ENCODE measurements around the gene MYADM.

MYADM gene

DNA sequence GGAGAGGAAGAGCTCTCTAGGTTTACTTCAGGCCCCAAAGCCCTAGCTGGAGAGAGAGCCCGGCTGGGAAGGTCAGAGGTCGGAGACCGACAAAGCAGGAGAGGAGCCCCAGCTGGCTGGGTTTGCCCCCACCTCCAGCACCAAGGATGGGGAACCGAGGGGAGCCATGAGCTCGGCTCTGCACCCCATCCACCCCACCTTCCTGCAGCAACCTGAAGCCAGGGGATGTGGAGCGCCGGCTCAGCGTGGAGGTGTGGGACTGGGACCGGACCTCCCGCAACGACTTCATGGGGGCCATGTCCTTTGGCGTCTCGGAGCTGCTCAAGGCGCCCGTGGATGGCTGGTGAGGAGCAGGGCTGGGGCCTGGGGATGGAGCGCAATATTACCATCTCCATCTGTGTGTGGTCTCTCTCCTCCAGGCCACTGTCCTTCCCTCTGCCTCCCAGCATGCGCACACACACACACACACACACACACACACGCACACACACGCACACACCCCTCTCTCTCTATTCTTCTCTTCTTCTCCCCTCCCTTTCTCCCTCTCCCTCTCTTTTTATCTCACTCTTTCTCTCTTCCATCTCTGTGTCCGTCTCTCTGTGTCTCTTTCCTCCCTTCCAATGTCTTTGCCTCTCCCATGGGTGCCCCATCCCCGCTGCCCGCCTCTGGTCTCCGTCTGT lies 24.8 kb downstream of the MYADM start:
- no peak for DNase-seq

DNA sequence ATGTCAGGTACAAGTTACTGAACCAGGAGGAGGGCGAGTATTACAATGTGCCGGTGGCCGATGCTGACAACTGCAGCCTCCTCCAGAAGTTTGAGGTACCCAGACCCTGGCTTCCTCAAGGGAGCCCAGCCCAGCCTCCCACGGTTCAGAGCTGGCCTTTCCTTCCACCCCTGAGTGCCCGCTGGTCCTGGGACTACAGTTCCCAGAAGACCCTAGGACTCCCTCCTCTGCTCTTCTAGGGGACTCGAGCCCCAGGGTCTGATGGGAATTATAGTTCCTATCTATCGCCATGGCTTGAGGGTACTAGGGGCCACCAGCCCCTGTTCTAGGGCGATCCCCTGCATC lies 25.3 kb downstream of the MYADM start:
- DNase-seq, result no peak

DNA sequence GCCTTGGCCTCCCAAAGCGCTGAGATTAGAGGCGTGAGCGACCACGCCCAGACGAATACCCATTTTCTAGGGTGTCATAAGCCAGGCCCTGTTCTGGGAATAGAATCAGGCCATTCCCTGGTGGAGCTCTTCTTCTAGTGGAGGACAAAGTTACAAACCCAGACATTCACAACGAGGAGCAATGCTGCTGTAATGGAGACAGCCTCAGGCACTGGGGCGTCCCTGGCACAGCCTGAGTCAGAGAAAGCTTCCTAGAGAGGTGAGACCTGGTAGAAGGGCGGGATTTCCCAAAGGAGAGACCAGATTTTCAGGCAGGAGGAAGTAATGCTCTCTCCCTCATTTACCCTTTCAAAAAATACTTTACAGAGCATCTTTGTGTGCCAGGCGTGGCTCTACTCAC lies 27.0 kb downstream of the MYADM start:
- DNase-seq, result no peak

DNA sequence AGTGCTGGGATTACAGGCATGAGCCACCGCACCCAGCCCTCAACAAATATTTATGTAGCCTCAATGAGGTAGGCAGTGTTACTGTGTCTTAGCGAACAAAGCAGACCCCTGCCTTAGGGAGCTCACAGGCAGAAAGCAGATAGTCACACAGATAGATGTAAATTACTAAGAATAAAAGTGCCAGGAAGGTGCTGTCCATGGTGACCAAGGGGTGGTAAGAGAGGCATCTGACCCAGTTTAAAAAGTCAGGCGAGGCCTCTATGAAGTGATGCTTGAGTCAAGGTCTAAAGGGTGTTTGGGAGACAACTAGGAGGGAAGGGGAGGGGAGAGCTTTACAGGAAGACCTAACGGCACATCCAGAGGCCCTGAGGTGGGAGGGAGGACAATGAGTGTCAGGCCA lies 29.0 kb downstream of the MYADM start:
- DNase-seq, result no peak

DNA sequence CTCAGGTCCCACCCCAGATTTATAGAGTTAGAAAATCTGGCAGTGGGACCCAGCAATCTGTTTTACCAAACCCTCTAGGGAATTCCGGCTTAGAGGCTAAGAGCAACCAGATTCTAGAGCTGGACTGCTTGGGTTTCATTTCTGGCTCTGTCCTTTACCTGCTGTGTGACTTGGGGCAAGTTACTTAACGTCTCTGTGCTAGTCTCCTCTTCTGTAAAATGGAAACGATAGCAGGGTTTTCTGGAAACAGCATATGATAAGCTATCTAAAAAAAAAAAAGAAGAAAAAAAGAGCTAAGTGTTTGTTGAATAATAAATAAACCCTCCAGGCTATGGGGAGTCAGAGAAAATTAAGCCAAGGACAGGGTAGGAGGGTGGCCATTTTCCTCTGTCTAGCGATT lies 29.8 kb downstream of the MYADM start:
- DNase-seq, result no peak

DNA sequence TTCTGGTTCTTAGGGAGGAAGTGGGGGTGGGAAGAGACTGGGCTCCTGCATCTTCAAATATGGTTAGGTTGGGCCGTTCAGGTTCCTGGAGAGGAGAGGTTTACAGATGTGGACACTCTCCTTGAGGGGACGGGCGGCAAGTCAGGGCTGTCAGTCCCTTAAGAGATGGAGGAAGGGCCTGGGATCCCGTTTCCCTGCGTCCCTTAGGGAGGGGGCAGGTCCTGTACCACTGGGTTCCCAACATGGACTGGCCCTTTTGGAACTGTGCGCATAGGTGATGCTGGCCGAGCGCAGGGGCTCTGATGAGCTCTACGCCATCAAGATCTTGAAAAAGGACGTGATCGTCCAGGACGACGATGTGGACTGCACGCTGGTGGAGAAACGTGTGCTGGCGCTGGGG lies 30.5 kb downstream of the MYADM start:
- DNase-seq, result no peak

DNA sequence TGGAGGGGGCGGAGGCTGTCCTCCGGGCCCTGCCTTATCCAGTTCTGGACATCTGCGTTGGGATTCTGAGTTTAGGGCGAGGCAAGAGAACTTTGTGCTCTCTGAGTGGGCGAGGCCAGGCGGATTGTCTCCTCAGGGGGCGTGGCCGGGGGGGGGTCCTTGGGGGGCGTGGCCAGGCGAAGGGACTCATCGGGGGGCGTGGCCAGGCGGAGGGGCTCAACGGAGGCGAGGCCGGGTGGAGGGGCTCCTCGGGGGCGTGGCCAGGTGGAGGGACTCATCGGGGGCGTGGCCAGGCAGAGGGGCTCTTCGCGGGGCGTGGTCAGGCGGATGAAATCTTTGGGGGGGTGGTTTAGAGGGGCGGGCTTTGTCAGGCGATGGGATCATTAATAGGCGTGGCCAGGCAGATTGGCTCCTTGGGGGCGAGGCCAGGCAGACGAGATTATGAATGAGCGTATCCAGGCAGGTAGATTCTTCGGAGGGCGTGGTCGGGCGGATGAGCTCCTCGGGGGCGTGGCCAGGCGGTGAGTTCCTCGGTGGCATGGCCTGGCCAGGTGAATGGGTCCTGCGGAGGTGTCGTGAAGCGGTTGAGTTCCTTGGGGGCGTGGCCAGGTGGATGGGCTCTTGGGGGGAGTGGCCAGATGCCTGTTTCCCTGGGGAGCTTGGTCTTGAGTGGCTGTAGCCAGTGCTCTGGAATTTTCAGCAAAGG lies 31.1 kb downstream of the MYADM start:
- DNase-seq, result no peak

DNA sequence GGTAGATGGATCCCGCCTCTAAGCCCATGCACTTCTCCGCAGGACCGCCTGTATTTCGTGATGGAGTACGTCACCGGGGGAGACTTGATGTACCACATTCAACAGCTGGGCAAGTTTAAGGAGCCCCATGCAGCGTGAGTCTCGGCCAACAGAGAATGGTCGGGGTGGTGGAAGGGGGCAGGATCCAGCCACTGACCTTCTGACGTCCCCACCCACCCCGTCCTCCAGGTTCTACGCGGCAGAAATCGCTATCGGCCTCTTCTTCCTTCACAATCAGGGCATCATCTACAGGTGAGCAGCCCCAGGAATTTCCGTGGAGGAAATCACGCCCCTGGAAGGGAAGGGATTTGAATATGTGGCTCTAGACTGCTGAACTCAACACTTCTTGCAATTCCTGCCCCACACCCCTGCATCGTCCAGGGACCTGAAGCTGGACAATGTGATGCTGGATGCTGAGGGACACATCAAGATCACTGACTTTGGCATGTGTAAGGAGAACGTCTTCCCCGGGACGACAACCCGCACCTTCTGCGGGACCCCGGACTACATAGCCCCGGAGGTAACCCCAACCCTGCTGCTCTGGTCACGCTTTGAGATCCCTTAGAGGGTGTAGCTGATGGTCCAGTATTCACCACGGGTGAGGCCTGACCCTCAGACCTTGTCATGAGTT lies 32.6 kb downstream of the MYADM start:
- no peak for DNase-seq

DNA sequence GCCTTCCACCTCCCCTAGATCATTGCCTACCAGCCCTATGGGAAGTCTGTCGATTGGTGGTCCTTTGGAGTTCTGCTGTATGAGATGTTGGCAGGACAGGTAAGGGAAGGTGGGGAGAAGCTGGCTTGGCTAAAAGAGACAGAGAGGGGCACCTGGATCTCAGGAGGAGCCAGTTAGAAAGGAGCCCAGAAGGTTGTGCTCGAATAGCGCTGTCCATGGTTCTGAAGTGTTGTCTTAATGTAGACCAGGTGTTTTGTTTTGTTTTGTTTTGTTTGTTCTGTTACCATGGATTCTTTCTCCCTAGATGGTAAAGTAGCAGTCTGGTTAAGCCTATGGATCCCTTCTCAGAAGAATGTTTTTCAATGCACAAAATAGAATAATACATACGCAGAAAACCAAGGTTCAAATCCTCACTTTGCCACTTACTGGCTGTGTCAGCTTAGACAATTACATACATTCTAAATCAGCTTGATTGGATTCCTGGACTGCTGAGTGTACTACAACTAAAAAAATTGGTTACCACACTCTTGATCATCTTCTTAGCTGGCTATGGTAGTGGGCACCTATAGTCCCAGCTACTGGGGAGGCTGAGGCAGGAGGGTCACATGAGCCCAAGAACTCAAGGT lies 35.5 kb downstream of the MYADM start:
- no peak for DNase-seq

DNA sequence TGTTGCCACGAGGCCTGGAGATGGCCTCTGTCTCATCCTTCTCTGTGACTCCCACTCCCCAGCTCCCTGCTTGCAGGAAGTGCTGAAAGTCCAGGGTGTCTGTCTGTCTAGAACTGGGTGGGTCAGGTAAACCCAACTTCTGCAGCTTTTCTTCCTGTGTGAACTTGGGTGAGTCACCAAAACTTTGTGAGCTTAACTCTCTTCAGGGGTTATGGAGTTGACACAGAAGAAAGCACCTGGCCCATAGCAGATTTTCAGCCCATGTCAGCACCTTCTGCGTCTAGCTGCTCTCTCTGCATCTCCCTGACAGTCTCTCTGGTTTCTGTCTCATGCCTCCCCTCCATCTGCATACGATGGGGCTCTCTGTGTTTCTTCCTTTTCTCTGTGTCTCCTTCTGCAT lies 37.2 kb downstream of the MYADM start:
- no peak for DNase-seq

DNA sequence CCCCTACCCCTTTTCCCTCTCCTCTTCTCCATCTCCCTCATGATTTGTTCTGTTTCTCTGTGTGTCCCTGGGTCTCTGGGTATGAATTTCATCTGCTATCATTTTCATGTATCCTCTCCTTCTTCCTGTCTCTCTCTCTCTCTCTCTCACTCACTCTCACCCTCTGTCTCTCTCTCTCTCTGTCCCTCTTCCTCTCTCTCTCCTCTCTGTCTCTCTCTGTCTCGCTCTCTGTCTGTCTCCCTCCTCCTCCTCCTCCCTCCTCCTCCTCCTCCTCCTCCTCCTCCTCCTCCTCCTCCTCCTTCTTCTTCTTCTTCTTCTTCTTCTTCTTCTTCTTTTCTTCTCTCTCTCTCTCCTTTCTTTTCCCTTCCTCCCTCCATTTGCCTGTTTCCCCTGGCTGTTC lies 38.1 kb downstream of the MYADM start:
- DNase-seq, result no peak

DNA sequence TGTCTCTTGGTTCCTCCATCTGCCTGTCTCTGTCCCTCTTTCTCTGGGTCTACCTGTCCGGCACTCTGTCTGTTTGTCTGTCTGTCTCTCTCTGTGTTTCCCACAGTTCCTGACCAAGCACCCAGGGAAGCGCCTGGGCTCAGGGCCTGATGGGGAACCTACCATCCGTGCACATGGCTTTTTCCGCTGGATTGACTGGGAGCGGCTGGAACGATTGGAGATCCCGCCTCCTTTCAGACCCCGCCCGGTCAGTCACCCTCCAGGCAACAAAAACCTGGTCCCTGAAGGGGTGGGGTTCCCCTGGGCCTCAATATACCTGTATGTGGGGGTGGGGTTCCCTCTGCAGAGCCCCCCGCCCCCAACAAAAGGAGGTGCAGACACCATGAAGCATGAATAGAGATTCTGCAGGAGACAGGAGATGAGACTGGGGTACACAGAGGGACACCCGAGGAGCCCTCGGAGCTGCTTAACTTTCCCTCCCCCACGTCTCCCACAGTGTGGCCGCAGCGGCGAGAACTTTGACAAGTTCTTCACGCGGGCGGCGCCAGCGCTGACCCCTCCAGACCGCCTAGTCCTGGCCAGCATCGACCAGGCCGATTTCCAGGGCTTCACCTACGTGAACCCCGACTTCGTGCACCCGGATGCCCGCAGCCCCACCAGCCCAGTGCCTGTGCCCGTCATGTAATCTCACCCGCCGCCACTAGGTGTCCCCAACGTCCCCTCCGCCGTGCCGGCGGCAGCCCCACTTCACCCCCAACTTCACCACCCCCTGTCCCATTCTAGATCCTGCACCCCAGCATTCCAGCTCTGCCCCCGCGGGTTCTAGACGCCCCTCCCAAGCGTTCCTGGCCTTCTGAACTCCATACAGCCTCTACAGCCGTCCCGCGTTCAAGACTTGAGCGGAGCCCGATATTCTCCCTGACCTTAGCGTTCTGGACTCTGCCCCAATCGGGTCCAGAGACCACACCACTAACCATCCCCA lies 38.8 kb downstream of the MYADM start:
- DNase-seq, result peak; percentile 34

DNA sequence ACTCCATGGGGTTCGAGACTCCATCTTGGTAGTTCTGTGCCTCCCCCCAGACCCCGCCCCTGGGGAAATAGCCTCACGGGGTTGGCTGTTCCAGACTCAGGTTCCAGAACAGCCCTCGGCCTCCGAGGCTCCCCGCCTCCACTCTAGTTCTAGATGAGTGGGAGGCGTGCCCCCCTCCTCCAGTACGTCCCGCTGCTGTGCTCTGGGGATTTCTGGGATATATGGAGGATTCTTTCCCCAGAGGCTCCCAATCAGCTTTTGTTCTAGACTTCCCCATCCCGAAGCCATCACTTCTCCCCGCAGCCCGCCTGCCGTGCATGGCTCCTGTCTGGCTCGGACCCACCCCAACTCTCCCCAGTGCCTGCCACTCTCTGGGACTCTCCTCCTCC lies 39.5 kb downstream of the MYADM start:
- DNase-seq, result no peak

DNA sequence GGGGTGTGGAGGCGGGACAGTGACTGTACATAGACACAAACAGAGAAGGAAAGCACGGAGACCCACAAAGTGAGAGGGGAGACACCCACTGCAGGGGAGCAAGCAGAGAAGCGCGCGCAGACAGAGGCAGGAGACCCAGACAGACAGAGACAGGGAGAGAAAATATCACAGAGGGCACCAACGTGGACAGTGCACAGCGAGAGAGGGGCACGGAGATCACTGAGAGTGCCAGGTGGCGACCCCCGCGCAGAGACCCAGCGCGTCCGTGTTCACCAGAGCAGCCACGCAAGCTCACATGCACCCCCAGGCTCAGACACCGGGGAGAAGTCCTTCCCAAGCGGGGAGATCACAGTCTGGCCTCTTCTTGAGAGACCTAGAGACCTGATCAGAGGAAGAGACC lies 40.0 kb downstream of the MYADM start:
- DNase-seq, result no peak

DNA sequence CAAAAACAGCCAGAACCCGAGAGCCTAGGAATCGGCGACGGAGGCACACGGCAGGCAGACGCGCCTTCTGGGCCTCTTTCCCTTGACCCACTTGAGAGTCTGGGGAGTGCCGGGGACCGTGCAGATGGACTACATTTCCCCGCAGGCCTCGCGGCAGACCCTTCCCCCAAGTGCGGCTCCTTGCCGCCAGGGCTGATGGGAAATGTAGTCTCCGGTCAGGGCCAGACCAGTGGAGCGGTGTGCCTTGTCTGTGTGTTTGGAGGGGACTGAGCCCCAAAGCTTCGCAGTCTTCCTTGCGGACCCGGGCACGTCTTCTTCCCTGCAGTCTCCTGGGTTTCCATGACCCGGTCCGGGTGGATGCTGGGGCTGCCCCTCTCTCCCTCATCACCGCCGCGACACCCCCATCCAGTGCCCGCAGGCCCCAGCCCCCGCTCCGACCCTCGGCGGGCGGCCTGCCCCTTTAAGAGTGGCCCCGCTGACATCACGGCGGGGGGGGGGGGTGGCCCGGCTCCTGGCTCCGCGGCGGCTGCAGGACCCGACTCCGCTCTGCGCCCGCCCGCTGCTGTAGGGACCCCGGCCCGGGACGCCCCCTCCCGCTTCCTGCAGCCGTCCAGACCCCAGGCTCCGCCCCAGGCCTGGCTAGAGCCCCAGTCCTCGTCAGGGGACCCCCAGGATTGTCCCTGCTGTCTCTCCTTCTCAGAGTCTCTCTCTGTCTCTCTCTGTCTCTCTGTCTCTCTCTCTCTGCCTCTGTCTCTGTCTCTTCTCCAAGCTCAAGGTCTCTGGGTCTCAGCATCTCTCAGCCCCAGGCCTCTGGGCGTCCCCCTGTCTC lies 40.6 kb downstream of the MYADM start:
- DNase-seq, result peak; percentile 17

DNA sequence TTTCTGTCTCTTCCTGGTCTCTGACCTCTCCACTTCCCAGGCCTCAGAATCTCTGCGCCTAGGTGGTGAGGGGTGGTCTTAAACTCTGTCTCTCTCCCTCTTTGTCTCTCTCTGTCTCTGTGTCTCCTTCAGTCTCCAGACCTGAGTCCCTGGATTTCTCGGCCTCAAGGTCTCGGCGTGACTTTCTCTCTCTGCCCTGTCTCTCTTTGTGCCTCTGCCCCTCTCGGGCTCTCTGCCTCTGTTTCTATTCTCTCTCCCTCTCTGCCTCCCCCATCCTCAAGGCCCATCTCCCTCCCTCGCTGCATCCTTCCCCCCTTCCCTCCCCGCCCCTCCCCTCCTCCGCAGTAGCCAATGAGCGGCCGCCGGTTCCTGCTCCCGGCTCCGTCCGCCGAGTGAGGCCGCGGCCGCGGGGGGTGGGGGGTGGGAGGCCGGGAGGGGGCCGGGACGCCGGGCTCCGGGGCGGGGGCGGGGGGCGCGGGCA lies 41.3 kb downstream of the MYADM start, which contains the start of gene CACNG7:
CACNG7 (plus strand) TSS at position 344 of the 481 bp plus-strand sequence. CDS start 3,554 bp downstream, outside the sequence.
- DNase-seq, result no peak

DNA sequence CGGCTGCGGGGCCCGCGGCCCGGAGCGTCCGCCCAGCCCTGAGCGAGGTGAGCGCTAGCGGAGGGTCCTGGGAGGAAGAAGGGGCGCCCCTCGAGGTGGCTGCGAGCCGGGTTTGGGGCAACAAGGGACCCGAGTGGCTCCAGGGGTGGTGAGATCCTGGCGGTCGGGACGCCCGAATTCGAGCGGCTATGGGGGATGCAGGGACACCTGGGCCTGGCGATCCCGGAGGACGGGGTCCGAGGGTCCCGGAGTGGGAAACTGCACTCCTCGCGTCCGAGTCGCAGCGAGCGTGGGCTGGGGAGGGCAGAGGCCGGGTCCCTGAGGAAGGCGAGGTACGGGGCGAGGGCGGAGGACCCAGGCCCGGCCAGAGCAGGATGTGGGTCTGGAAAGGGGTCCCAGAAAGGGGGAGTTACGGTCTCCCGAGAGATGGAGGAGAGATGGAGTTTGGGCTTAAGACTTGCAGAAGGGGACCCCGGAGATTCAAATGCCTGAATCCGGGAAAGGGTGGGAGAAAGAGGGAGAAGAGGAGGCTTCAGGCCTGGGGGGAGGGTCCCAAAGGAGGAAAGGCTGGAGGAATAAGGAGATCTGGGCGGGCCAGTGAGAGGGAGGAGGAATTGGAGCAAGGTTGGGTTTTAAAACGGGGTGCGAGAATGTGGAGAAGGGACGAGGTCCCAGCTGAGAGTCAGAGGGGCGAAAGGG lies 41.9 kb downstream of the MYADM start:
- no peak for DNase-seq

DNA sequence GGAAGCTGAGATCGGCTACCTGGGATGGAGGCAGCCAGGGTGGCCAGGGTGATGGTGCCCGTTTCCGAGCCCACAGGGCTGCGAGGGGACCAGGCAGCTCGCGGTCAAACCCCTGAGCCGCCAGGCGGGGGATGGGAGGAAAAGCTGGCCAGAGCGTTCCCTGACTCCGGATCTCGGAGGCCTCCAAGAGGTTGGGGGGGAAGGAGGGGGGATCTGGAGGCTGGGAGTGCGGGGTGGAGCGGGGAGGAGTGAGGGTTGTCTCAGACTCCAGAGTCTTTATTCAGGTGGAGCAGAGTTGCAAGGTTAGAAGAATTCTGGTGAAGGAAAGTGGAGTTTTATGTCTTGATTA lies 42.5 kb downstream of the MYADM start:
- no peak for DNase-seq

DNA sequence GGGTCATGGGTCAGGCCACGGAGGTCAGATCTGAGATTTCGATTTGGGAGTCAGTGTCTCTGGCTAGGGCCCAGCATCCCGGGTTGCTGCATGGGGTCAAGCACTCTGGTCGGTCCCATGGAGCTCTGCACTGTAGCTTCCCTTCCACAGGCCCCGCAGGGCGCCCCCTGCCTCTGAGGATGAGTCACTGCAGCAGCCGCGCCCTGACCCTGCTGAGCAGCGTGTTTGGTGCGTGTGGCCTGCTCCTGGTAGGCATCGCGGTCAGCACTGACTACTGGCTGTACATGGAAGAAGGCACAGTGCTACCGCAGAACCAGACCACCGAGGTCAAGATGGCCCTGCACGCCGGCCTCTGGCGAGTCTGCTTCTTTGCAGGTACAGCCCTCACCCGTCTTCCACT lies 45.0 kb downstream of the MYADM start:
- DNase-seq, result no peak

DNA sequence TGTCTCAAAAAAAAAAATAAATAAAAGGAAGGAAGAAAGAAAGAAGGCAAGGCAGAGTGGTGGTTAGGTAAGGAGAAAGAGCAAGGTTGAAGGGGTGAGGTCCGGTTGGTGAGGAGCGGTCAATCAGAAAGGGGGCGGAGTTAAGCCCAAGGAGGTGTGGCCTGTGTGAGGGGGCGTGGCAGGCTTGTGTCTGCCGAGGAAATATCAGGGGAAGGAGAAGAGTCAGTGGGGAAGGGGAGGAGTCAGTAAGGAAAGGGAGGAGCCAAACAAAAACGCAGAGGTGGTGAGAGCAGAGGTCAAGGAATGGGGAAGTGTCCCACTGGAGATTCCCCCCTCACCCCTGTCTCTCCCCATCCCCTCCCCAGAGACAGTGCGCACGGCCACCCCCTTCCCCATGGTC lies 47.3 kb downstream of the MYADM start:
- no peak for DNase-seq

DNA sequence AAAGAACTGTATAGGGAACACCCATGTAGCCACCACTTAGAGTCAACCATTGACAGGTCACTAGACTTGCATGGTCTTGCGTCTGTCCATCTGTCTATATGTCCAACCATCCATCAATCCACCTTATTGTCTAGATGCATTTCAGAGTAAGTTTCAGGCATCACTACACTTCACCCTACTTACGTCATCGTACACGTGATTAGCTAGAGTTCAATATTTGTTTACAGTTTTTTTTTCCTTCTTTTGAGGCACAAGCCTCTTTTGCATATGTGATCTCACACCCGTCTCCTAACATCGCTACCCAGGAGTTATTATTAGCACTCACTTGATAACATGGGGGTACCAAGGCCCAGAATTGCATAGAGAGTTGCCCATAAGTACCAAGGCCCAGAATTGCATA lies 48.3 kb downstream of the MYADM start:
- DNase-seq, result no peak

Measured in stimulated activated naive CD4-positive, alpha-beta T cell treated with Interleukin-2 at 50 U/mL for 16 hours (primary cell).